ENCODE measurements around the gene MMS19.

The MMS19 gene

GRCh38 chr10:97450828-97451227 is 47.4 kb downstream of the MMS19 start:
- Histone ChIP-seq H3K4me2 (ENCODE audit: low read length) (no peak overlapping the region), H3K9me3 (ENCODE audit: control insufficient read depth, insufficient read depth, low read length) (no peaks in the 10 kb centered on the region), H3K27me3 (ENCODE audit: control insufficient read depth, low read length) (no peaks in the 10 kb centered on the region), H3F3A (ENCODE audit: control insufficient read depth, insufficient read depth) (no peaks in the 10 kb centered on the region), H3K4me1 (ENCODE audit: control insufficient read depth, low read length) (peaks cover 16% of the 10 kb centered on the region), H3K9me2 (replicated peaks; ENCODE audit: control insufficient read depth, low read length) (no peaks in the 10 kb centered on the region), H3K79me2 (ENCODE audit: control insufficient read depth, low read length) (peaks cover 53% of the 10 kb centered on the region), H4K20me1 (ENCODE audit: control insufficient read depth, insufficient read depth, low read depth, low read length) (peaks cover 7% of the 10 kb centered on the region; the same call in 1 of the 2 replicates), H3K27ac (ENCODE audit: low read depth, low read length) (no peak overlapping the region), H3K4me3 (ENCODE audit: low read length) (no peak overlapping the region), H3K36me3 (ENCODE audit: control insufficient read depth, low read length) (peaks cover 49% of the 10 kb centered on the region)
- TF ChIP-seq EZH2phosphoT487 (IDR thresholded peaks at IDR 0.05; ENCODE audit: borderline replicate concordance, low read length), result no peak
- no peak for TF ChIP-seq CTCF (IDR thresholded peaks at IDR 0.05; ENCODE audit: low read depth, low read length, poor library complexity, severe bottlenecking)

GRCh38 chr10:97445722-97446639 is 52.2 kb downstream of the MMS19 start, which contains the start of the genes EXOSC1 and ZDHHC16:
Gene EXOSC1, minus strand, starts transcription at chr10:97446006. Its CDS starts 21 bp downstream, at chr10:97445985.
Gene ZDHHC16, plus strand, starts transcription at chr10:97446175. Its CDS starts 5,501 bp downstream, at chr10:97451676.
- TF ChIP-seq CTCF (IDR thresholded peaks at IDR 0.05; ENCODE audit: low read depth, low read length, poor library complexity, severe bottlenecking) (peak; percentile 26), EZH2phosphoT487 (IDR thresholded peaks at IDR 0.05; ENCODE audit: borderline replicate concordance, low read length) (no peak)
- Histone ChIP-seq H3K27me3 (ENCODE audit: control insufficient read depth, low read length) (no peaks in the 10 kb centered on the region), H3K36me3 (ENCODE audit: control insufficient read depth, low read length) (peaks cover 44% of the 10 kb centered on the region), H3K4me3 (ENCODE audit: low read length) (peak within 1 kb of the TSS; percentile 96), H3K4me2 (ENCODE audit: low read length) (peak within 1 kb of the TSS; percentile 93), H3K27ac (ENCODE audit: low read depth, low read length) (no peak within 1 kb of the TSS), H3F3A (ENCODE audit: control insufficient read depth, insufficient read depth) (no peaks in the 10 kb centered on the region), H3K9me2 (replicated peaks; ENCODE audit: control insufficient read depth, low read length) (no peaks in the 10 kb centered on the region), H3K4me1 (ENCODE audit: control insufficient read depth, low read length) (peaks cover 28% of the 10 kb centered on the region), H4K20me1 (ENCODE audit: control insufficient read depth, insufficient read depth, low read depth, low read length) (0 out of 2 replicates have a peak, but pooled peaks cover 7% of the 10 kb centered on the region), H3K9me3 (ENCODE audit: control insufficient read depth, insufficient read depth, low read length) (no peaks in the 10 kb centered on the region), H3K79me2 (ENCODE audit: control insufficient read depth, low read length) (peaks cover 77% of the 10 kb centered on the region)

GRCh38 chr10:97445357-97445721 is 52.9 kb downstream of the MMS19 start:
- Histone ChIP-seq H4K20me1 (ENCODE audit: control insufficient read depth, insufficient read depth, low read depth, low read length) (0 out of 2 replicates have a peak, but pooled peaks cover 7% of the 10 kb centered on the region), H3K36me3 (ENCODE audit: control insufficient read depth, low read length) (peaks cover 45% of the 10 kb centered on the region), H3K27me3 (ENCODE audit: control insufficient read depth, low read length) (no peaks in the 10 kb centered on the region), H3K79me2 (ENCODE audit: control insufficient read depth, low read length) (peaks cover 71% of the 10 kb centered on the region), H3K9me3 (ENCODE audit: control insufficient read depth, insufficient read depth, low read length) (no peaks in the 10 kb centered on the region), H3K27ac (ENCODE audit: low read depth, low read length) (no peak overlapping the region), H3K4me1 (ENCODE audit: control insufficient read depth, low read length) (peaks cover 28% of the 10 kb centered on the region), H3K9me2 (replicated peaks; ENCODE audit: control insufficient read depth, low read length) (no peaks in the 10 kb centered on the region), H3K4me3 (ENCODE audit: low read length) (peak overlapping the region; percentile 96), H3F3A (ENCODE audit: control insufficient read depth, insufficient read depth) (no peaks in the 10 kb centered on the region), H3K4me2 (ENCODE audit: low read length) (peak overlapping the region; percentile 93)
- TF ChIP-seq EZH2phosphoT487 (IDR thresholded peaks at IDR 0.05; ENCODE audit: borderline replicate concordance, low read length) (no peak), CTCF (IDR thresholded peaks at IDR 0.05; ENCODE audit: low read depth, low read length, poor library complexity, severe bottlenecking) (no peak)
